ENCODE results near the gene SGO2.

DNA sequence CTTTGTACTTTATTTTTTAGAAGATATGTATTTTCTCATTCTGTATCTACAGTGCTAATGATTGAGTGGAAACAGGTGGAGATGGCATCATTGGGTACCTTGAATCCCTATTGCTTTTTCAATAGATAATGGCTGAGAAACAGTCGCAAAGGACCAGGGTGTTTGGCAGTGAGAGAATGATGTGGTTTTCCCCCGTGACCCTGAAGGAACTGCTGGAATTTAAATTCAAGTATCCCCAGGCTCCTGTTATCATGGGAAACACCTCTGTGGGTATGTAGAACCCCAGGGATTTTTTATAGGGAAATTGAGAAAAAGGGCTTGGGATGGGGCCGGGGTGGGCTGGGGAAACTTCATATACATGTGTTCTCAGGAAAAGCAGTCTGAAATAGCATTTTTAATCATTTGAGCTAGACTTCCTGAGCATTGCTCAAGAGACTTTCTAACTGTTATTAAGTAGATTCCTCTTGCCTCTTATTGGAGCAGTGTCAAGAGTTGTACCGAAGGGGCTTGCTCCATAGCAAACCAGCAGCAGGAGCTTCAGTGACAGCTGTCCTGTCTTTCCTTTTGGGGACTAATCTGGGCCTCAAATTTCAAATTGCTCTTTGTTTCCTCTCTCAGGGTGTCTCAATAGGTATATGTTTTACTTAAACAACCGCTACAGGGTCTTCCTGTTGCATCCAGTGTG, 78.7 kb downstream of the SGO2 start:
- TF ChIP-seq, protein P1, sequence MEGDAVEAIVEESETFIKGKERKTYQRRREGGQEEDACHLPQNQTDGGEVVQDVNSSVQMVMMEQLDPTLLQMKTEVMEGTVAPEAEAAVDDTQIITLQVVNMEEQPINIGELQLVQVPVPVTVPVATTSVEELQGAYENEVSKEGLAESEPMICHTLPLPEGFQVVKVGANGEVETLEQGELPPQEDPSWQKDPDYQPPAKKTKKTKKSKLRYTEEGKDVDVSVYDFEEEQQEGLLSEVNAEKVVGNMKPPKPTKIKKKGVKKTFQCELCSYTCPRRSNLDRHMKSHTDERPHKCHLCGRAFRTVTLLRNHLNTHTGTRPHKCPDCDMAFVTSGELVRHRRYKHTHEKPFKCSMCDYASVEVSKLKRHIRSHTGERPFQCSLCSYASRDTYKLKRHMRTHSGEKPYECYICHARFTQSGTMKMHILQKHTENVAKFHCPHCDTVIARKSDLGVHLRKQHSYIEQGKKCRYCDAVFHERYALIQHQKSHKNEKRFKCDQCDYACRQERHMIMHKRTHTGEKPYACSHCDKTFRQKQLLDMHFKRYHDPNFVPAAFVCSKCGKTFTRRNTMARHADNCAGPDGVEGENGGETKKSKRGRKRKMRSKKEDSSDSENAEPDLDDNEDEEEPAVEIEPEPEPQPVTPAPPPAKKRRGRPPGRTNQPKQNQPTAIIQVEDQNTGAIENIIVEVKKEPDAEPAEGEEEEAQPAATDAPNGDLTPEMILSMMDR (IDR thresholded peaks at IDR 0.05) = no peak
- TF ChIP-seq POLR2A (IDR thresholded peaks at IDR 0.05) = no peak
- TF ChIP-seq EP300 (IDR thresholded peaks at IDR 0.05) = no peak
